ENCODE data around the gene THOC2.
"Not testable (repeated sequence)": the region's sequence is repeated elsewhere in the genome, so short reads cannot be mapped to it uniquely, and the experiment has no call there.

Gene THOC2

DNA sequence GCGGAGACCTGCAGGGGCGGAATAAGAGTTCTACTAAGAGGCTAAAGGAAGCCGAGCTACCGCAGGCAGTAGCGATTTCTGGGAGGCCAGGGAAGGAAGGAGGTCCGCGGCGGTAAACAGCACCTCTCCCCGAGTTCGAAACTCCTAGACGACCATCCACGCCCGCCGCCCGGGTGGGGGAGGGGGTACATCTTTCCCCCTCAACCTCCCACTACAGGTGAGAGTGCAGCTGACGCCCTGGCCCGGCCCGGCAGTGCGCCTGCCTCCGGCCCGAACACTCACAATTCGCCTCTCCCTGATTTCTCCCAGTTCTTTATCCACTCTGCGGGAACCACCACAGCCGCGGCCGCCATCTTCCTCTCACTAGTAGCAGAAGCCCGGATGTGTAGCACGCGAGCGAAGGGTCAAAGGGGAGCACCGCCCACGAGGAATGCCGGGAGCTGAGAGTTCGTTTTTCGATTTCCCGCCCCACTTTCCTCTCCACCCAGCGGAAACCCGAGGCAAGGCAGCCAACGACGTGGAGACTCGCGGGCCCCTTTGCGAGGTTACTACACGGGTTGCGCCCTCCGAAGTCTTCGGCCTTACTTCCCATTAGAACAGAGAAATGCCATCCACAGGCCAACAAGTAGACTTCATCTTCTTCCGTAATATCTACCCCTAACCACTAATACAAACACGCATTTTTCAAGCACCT lies at the start of gene THOC2:
Gene THOC2 (minus strand): TSS at position 383 of the 694 bp plus-strand sequence. CDS start 30 bp downstream, at position 353.
- H2AFZ ChIP-seq (ENCODE audit: low read length, unreplicated experiment), result peak within 1 kb of the TSS; percentile 90
- H3K27me3 ChIP-seq (ENCODE audit: insufficient read depth, low read length), result no peaks in the 10 kb centered on the region
- H3K79me2 ChIP-seq (ENCODE audit: control insufficient read depth, insufficient read depth, low read length, unreplicated experiment), result peaks cover 50% of the 10 kb centered on the region
- peak within 1 kb of the TSS; percentile 88 for H3K27ac ChIP-seq (ENCODE audit: low read depth, low read length)
- peaks cover 17% of the 10 kb centered on the region for H3K4me1 ChIP-seq (ENCODE audit: control insufficient read depth, insufficient read depth, low read length, unreplicated experiment)
- no peaks in the 10 kb centered on the region for H3K36me3 ChIP-seq (ENCODE audit: insufficient read depth, low read length)
- peak within 1 kb of the TSS; percentile 98 for H3K4me3 ChIP-seq (ENCODE audit: low read depth, low read length)

DNA sequence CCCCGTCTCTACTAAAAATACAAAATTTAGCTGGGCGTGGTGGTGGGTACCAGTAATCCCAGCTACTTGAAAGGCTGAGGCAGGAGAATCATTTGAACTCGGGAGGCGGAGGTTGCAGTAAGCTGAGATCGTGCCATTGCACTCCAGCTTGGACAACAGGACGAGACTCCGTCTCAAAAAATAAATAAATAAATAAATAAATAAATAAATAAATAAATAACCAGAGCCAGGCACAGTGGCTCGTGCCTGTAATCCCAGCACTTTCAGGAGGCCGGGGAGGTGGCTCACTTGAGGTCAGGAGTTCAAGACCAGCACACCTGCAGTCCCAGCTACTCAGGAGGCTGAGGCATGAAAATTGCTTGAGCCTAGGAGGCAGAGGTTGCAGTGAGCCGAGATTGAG lies 48.9 kb upstream of the THOC2 start:
- not testable (repeated sequence) for H3K36me3 ChIP-seq (ENCODE audit: insufficient read depth, low read length); H3K79me2 ChIP-seq (ENCODE audit: control insufficient read depth, insufficient read depth, low read length, unreplicated experiment); H3K27me3 ChIP-seq (ENCODE audit: insufficient read depth, low read length); H3K27ac ChIP-seq (ENCODE audit: low read depth, low read length); H2AFZ ChIP-seq (ENCODE audit: low read length, unreplicated experiment); H3K4me1 ChIP-seq (ENCODE audit: control insufficient read depth, insufficient read depth, low read length, unreplicated experiment); H3K4me3 ChIP-seq (ENCODE audit: low read depth, low read length)

- no peaks in the 10 kb centered on the region for H3K27me3 ChIP-seq (ENCODE audit: insufficient read depth, low read length)
- H3K36me3 ChIP-seq (ENCODE audit: insufficient read depth, low read length), result no peaks in the 10 kb centered on the region
- no peak overlapping the region for H3K27ac ChIP-seq (ENCODE audit: low read depth, low read length)
- no peak overlapping the region for H3K4me3 ChIP-seq (ENCODE audit: low read depth, low read length)
- H3K79me2 ChIP-seq (ENCODE audit: control insufficient read depth, insufficient read depth, low read length, unreplicated experiment), result no peaks in the 10 kb centered on the region
- no peaks in the 10 kb centered on the region for H3K4me1 ChIP-seq (ENCODE audit: control insufficient read depth, insufficient read depth, low read length, unreplicated experiment)
- no peak overlapping the region for H2AFZ ChIP-seq (ENCODE audit: low read length, unreplicated experiment)
Observed at GRCh38 chrX:123779908-123780396, 47.1 kb upstream of the THOC2 start.

- H3K4me1 ChIP-seq (ENCODE audit: control insufficient read depth, insufficient read depth, low read length, unreplicated experiment), result no peaks in the 10 kb centered on the region
- H3K79me2 ChIP-seq (ENCODE audit: control insufficient read depth, insufficient read depth, low read length, unreplicated experiment), result no peaks in the 10 kb centered on the region
- H3K36me3 ChIP-seq (ENCODE audit: insufficient read depth, low read length), result no peaks in the 10 kb centered on the region
- no peak overlapping the region for H2AFZ ChIP-seq (ENCODE audit: low read length, unreplicated experiment)
- no peaks in the 10 kb centered on the region for H3K27me3 ChIP-seq (ENCODE audit: insufficient read depth, low read length)
- H3K4me3 ChIP-seq (ENCODE audit: low read depth, low read length), result no peak overlapping the region
- no peak overlapping the region for H3K27ac ChIP-seq (ENCODE audit: low read depth, low read length)
Observed at GRCh38 chrX:123773258-123773988, 40.6 kb upstream of the THOC2 start.

GRCh38 chrX:123771449-123772064 lies 38.7 kb upstream of the THOC2 start:
- Histone ChIP-seq H3K36me3 (ENCODE audit: insufficient read depth, low read length) (no peaks in the 10 kb centered on the region), H3K27ac (ENCODE audit: low read depth, low read length) (no peak overlapping the region), H2AFZ (ENCODE audit: low read length, unreplicated experiment) (no peak overlapping the region), H3K79me2 (ENCODE audit: control insufficient read depth, insufficient read depth, low read length, unreplicated experiment) (no peaks in the 10 kb centered on the region), H3K27me3 (ENCODE audit: insufficient read depth, low read length) (no peaks in the 10 kb centered on the region), H3K4me1 (ENCODE audit: control insufficient read depth, insufficient read depth, low read length, unreplicated experiment) (no peaks in the 10 kb centered on the region), H3K4me3 (ENCODE audit: low read depth, low read length) (no peak overlapping the region)

DNA sequence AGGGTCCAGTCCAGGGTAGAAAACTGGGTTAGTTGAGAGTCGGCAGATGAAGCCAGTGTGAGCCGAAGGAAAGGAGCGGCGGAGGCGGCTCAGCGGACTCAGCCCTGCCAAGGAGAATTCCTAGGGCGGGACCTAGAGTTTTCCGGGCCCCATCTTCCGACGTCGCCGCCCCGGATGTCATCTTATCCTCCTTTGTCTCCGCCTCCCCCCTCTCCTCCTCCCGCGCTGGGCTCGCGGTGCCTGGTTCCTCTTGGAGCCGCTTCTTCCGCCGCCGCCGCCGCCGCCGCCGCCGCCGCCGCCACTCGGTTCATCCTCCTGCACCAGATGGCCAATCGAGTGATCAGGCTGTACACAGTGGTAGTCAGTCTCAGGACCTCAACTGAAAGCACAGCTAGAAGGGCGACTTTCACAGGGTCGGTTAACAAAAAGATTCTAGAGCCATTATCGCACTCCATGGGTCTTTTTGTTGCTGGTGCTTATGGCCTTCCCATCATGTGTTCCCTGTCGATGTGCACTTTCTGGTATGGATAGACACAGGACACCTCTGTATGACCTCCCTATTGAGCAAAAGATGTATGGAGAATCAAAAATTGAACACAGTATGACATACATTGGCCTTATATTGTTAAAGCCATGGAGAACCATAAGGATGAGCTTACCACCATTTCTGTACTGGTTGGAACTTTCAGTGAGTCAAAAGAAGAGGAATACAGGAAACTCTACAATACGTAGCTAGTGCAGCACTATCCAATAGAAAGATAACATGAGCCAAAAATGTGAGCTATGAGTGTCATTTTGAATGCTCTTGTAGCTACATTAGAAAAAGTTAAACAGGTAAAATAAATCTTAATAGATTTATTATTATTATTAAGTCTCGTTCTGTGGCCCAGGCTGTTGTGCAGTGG lies 32.4 kb upstream of the THOC2 start:
- Histone ChIP-seq H3K27me3 (ENCODE audit: insufficient read depth, low read length) (no peaks in the 10 kb centered on the region), H3K27ac (ENCODE audit: low read depth, low read length) (peak overlapping the region; percentile 53), H3K36me3 (ENCODE audit: insufficient read depth, low read length) (no peaks in the 10 kb centered on the region), H3K4me1 (ENCODE audit: control insufficient read depth, insufficient read depth, low read length, unreplicated experiment) (no peaks in the 10 kb centered on the region), H3K4me3 (ENCODE audit: low read depth, low read length) (peak overlapping the region; percentile 79), H3K79me2 (ENCODE audit: control insufficient read depth, insufficient read depth, low read length, unreplicated experiment) (no peaks in the 10 kb centered on the region), H2AFZ (ENCODE audit: low read length, unreplicated experiment) (peak overlapping the region; percentile 99)

DNA sequence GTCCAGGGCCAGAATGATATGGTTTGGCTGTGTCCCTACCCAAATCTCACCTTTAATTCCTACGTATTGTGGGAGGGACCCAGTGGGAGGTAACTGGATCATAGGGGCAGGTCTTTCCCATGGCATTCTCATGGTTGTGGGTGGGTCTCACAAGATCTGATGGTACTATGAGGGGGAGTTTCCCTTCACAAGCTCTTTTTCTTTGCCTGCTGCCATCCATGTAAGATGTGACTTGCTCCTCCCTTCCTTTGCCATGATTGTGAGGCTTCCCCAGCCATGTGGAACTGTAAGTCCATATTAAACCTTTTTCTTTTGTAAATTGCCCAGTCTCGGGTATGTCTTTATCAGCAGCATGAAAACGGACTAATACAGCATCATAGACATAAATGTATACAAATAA lies 27.0 kb upstream of the THOC2 start:
- H3K36me3 ChIP-seq (ENCODE audit: insufficient read depth, low read length); H3K4me3 ChIP-seq (ENCODE audit: low read depth, low read length); H3K4me1 ChIP-seq (ENCODE audit: control insufficient read depth, insufficient read depth, low read length, unreplicated experiment); H3K79me2 ChIP-seq (ENCODE audit: control insufficient read depth, insufficient read depth, low read length, unreplicated experiment); H3K27ac ChIP-seq (ENCODE audit: low read depth, low read length); H2AFZ ChIP-seq (ENCODE audit: low read length, unreplicated experiment); H3K27me3 ChIP-seq (ENCODE audit: insufficient read depth, low read length): not testable (repeated sequence)

GRCh38 chrX:123757794-123758193 lies 24.9 kb upstream of the THOC2 start:
- H3K79me2 ChIP-seq (ENCODE audit: control insufficient read depth, insufficient read depth, low read length, unreplicated experiment); H3K4me3 ChIP-seq (ENCODE audit: low read depth, low read length); H3K4me1 ChIP-seq (ENCODE audit: control insufficient read depth, insufficient read depth, low read length, unreplicated experiment); H3K36me3 ChIP-seq (ENCODE audit: insufficient read depth, low read length); H3K27ac ChIP-seq (ENCODE audit: low read depth, low read length); H3K27me3 ChIP-seq (ENCODE audit: insufficient read depth, low read length); H2AFZ ChIP-seq (ENCODE audit: low read length, unreplicated experiment): not testable (repeated sequence)

GRCh38 chrX:123756320-123756719 lies 23.5 kb upstream of the THOC2 start:
- Histone ChIP-seq H3K4me1 (ENCODE audit: control insufficient read depth, insufficient read depth, low read length, unreplicated experiment) (no peaks in the 10 kb centered on the region), H3K4me3 (ENCODE audit: low read depth, low read length) (no peak overlapping the region), H2AFZ (ENCODE audit: low read length, unreplicated experiment) (no peak overlapping the region), H3K27ac (ENCODE audit: low read depth, low read length) (no peak overlapping the region), H3K36me3 (ENCODE audit: insufficient read depth, low read length) (no peaks in the 10 kb centered on the region), H3K79me2 (ENCODE audit: control insufficient read depth, insufficient read depth, low read length, unreplicated experiment) (no peaks in the 10 kb centered on the region), H3K27me3 (ENCODE audit: insufficient read depth, low read length) (no peaks in the 10 kb centered on the region)

DNA sequence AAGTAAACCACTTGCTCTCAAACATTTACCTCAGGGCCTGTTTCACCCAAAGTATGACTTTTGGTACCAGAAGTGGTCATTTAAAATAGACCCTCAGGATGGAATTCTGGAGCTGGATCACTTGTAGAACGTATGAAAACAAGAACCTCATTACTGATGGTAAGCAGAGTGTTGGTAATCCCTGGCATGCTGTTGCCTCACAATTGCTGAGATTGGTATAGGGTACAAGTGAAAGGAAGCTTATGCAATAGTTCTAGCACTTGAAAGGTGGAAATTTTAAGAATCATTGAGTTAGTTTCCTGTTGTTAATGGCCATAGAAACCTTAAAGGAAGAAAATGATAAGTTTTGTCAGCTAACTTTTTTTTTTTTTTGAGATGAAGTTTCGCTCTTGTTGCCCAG lies 22.3 kb upstream of the THOC2 start:
- Histone ChIP-seq H3K27ac (ENCODE audit: low read depth, low read length) (no peak overlapping the region), H2AFZ (ENCODE audit: low read length, unreplicated experiment) (no peak overlapping the region), H3K36me3 (ENCODE audit: insufficient read depth, low read length) (no peaks in the 10 kb centered on the region), H3K4me1 (ENCODE audit: control insufficient read depth, insufficient read depth, low read length, unreplicated experiment) (no peaks in the 10 kb centered on the region), H3K27me3 (ENCODE audit: insufficient read depth, low read length) (no peaks in the 10 kb centered on the region), H3K4me3 (ENCODE audit: low read depth, low read length) (no peak overlapping the region), H3K79me2 (ENCODE audit: control insufficient read depth, insufficient read depth, low read length, unreplicated experiment) (no peaks in the 10 kb centered on the region)
